ENCODE measurements around the gene KCNIP2. TPM values are rescaled to one million over a fixed set of nuclear protein-coding genes. Genes with fewer than 3 reads are reported as not detected.

The KCNIP2 gene
- 10 to 100 TPM in 1 of 4 donors, 1 to 10 TPM in 3; 3.5 to 11.6 (median 5.5) TPM for total RNA-seq

DNA sequence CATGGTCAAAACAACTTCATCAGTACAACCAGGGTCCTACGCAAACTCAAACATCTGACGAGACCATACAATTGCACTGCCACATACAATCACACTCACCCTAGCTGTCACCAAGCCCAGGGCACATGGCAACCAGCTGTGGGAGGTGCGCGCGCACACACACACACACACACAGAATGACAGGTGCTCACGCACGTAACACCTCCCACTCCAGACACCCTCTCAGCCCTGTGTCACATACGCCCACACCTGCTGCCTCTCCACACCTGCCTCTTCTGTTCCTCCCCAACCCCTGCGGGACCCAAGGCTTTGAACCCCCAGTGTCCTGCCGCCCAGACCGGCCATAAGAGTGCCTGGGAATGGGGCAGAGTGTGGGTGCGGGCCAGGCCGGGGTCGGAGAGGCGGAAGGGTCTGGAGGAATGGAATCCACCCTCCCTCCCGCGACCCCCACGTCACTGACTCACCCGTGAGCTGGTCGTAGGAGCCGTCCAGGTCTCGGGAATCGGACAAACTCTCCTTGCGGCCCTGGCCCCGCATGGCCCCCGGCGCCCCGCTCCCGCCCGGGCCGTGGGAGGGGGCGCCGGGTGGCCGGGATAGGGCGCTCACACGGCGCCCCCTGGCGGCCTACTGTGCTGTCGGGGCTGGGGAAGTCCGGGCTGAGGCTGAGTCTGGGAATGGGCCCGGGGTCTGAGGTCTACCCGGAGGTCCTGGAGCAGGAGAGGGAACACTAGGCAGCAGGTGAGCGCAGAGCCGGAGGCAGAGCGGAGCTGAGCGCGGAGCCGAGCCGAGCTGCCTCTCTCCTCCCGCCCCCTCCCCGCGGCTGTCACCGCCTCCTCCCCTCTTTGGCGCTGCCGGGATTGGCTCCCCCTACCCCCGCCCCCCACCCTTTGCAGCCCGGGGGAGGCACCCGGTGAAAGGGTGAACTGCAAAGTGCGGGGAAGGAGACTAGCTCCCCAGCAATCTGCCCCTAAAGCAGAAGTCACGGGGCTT is at the start of gene KCNIP2:
TSS of gene KCNIP2 (minus strand) at position 769 of the 990 bp plus-strand sequence. CDS start at position 537, 232 bp downstream.
- TF ChIP-seq POLR2A (IDR thresholded peaks at IDR 0.05), result no peak
- TF ChIP-seq, protein P1, sequence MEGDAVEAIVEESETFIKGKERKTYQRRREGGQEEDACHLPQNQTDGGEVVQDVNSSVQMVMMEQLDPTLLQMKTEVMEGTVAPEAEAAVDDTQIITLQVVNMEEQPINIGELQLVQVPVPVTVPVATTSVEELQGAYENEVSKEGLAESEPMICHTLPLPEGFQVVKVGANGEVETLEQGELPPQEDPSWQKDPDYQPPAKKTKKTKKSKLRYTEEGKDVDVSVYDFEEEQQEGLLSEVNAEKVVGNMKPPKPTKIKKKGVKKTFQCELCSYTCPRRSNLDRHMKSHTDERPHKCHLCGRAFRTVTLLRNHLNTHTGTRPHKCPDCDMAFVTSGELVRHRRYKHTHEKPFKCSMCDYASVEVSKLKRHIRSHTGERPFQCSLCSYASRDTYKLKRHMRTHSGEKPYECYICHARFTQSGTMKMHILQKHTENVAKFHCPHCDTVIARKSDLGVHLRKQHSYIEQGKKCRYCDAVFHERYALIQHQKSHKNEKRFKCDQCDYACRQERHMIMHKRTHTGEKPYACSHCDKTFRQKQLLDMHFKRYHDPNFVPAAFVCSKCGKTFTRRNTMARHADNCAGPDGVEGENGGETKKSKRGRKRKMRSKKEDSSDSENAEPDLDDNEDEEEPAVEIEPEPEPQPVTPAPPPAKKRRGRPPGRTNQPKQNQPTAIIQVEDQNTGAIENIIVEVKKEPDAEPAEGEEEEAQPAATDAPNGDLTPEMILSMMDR (IDR thresholded peaks at IDR 0.05), result peak in 4 of 6 experiments; percentile 12 to 72 (median 46)
- Histone ChIP-seq H3K27ac (peak within 1 kb of the TSS in 1 of 4 donors; percentile 64), H3K27me3 (no peaks in the 10 kb centered on the region), H3K4me1 (peaks cover 3 to 30% (median 9%) of the 10 kb centered on the region in 4 donors), H3K9me3 (no peaks in the 10 kb centered on the region), H3K4me3 (peak within 1 kb of the TSS; percentile 22 to 46 (median 32)), H3K36me3 (peaks cover 0 to 30% (median 0%) of the 10 kb centered on the region in 3 donors)
- peak in 2 of 3 donors; percentile 63 to 79 for DNase-seq

GRCh38 chr10:101892782-101893391 is 49.3 kb upstream of the KCNIP2 start:
- Histone ChIP-seq H3K36me3 (no peaks in the 10 kb centered on the region), H3K9me3 (no peaks in the 10 kb centered on the region), H3K4me3 (no peak overlapping the region), H3K27ac (no peak overlapping the region), H3K27me3 (no peaks in the 10 kb centered on the region), H3K4me1 (peaks cover 0 to 4% (median 0%) of the 10 kb centered on the region in 4 donors)
- TF ChIP-seq POLR2A (IDR thresholded peaks at IDR 0.05), result no peak
- TF ChIP-seq, protein P1 (IDR thresholded peaks at IDR 0.05), result no peak
- DNase-seq, result no peak

DNA sequence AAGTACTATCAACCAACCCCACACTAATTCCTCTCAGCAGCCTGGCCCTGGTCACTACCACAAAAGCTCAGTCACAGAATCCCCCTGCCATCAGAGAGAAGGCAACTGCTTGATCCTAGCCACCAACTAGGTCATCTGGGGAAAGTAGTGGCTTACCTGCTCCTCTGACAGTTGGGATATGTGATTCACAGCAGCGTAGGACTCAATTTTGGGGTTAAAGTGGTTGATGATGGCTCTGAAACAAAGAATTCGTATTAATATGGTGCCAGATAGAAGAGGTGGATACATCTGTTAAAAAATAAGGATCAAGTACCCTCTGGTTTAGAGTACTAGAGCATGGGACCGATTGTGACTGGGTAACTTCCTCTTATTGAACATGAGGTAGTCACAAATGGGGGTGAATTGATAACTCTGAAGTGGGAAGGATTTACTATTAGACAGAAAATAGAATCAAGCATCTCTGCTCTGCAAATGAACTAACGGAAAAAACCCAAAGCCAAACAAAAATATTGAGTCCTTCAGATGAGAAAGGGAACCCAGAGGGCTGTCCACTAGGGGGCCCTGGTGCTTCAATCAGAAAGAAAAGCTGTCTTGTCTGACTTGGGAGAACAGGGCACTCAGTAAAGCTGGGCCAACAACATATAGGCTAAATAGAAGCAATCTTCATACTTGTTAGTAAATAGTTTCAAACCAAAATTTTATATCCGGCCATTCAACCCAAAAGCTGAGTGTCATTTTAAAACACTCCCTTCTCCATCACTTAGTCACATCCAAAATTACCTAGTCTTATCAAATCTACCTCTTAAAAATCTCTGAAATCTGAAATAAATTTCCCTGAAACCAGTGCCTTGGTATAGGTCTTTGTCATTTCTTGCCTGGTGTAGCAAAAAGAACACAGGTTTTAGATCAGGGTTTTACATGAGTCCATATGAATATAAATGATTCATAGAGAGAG is 45.9 kb upstream of the KCNIP2 start:
- peak; percentile 62 to 92 (median 85) for DNase-seq
- Histone ChIP-seq H3K27me3 (no peaks in the 10 kb centered on the region), H3K9me3 (no peaks in the 10 kb centered on the region), H3K4me1 (no peaks in the 10 kb centered on the region), H3K4me3 (no peak overlapping the region), H3K27ac (no peak overlapping the region), H3K36me3 (no peaks in the 10 kb centered on the region)
- TF ChIP-seq, protein P1 (IDR thresholded peaks at IDR 0.05), result peak; percentile 56 to 80 (median 68)
- no peak for TF ChIP-seq POLR2A (IDR thresholded peaks at IDR 0.05)

DNA sequence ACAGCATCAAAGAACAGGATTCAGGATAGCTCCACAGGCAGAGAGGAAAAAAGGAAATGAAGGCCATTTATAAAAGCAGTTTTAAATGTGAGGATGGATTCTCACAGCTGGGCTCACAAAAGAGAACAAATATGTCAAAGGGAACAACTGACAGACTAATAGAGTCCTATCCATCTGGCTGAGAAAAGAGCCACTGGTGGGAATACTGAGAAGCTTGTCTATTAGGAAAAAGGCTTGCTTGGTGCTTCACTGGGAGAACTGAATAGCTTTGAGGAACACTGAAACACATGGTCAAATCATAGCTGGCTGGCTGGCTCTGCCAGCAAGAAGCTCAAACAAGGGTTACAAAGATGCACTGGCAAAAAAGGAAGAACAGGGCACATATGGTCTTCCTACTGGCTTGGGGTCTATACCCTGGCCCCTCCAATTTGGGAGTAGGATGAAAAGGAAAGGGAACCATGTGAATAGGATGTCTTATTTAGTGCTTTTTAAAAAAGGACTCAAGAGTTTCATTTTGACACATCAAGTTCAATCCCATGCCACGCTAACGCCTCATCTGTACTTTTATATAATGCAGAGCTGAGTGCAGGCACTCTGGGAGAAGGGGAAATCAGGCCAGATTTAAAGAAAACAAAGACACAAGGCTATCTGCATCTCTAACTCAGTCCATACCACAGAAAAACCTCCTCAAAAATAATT is 44.8 kb upstream of the KCNIP2 start:
- H3K9me3 ChIP-seq, result no peaks in the 10 kb centered on the region
- DNase-seq, result no peak
- H3K27me3 ChIP-seq, result no peaks in the 10 kb centered on the region

More for the DNA sequence above, 44.8 kb upstream of the KCNIP2 start:
- H3K36me3 ChIP-seq, result no peaks in the 10 kb centered on the region
- TF ChIP-seq, protein P1 (IDR thresholded peaks at IDR 0.05), result no peak
- TF ChIP-seq POLR2A (IDR thresholded peaks at IDR 0.05), result no peak
- H3K4me1 ChIP-seq, result no peaks in the 10 kb centered on the region
- H3K4me3 ChIP-seq, result no peak overlapping the region
- H3K27ac ChIP-seq, result no peak overlapping the region

Data from Peyer's patch (tissue), 4 donors.